DND-41 (cell line): ENCODE data around the gene SORBS1.

Experiments
- EZH2 ChIP-seq: IDR thresholded peaks from 3 replicates; pipeline ENCODE4 v1.6.1; 2012; ENCODE audit warnings: borderline replicate concordance, low read depth, mild to moderate bottlenecking, moderate library complexity, low read length, inconsistent platforms; ENCODE audit not compliant: severe bottlenecking
- TF ChIP-seq, protein P1 (sequence below): IDR thresholded peaks from 2 replicates; pipeline ENCODE4 v1.5.1; 2012; ENCODE audit warnings: borderline replicate concordance, low read length, moderate library complexity, mild to moderate bottlenecking; ENCODE audit not compliant: poor library complexity, severe bottlenecking; ENCODE audit errors: extremely low read depth

DNA sequence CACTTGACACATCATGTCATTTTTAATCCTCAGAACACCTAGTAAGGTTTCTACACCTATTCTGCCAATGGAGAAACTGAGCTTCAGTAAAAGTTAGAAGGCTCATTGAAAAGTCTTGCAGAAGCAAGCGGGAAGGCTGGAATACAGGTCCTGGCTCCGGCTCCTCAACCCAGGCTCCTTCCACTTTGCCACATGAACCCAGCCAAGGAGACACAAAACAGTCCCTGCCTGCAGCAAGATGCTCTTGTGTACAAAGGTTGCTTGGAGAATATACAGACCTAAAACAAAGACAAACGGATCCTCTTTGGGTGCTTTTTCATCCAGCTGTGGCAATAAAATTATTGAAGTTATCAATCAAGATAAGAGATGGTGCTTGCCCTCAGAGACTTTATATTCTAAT lies 106.8 kb downstream of the SORBS1 start:
- TF ChIP-seq, protein P1, sequence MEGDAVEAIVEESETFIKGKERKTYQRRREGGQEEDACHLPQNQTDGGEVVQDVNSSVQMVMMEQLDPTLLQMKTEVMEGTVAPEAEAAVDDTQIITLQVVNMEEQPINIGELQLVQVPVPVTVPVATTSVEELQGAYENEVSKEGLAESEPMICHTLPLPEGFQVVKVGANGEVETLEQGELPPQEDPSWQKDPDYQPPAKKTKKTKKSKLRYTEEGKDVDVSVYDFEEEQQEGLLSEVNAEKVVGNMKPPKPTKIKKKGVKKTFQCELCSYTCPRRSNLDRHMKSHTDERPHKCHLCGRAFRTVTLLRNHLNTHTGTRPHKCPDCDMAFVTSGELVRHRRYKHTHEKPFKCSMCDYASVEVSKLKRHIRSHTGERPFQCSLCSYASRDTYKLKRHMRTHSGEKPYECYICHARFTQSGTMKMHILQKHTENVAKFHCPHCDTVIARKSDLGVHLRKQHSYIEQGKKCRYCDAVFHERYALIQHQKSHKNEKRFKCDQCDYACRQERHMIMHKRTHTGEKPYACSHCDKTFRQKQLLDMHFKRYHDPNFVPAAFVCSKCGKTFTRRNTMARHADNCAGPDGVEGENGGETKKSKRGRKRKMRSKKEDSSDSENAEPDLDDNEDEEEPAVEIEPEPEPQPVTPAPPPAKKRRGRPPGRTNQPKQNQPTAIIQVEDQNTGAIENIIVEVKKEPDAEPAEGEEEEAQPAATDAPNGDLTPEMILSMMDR, result no peak
- no peak for TF ChIP-seq EZH2
